ENCODE results near the gene DLL4.

DNA sequence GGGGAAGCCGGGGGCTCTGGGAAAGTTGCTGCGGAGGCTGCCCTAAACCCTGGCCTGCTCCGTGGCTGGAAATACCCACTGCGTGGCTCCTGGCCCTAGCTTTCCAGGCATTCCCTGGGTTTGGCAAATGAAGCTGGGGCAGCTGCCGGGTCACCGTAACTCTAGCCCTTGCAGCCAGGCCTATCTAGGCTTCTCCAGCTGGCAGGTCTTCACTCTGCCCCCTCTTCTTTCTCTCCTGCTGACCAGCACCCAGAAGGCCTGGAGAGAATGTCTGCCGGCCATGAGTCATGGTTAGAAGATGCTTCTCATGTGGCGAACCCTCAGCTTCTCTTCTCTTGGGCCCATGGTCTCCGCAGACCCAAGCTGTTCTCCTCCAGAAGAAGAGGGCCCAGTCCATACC is 5.6 kb upstream of the DLL4 start:
- TF ChIP-seq CTCF (IDR thresholded peaks at IDR 0.05), result no peak
- no peak for TF ChIP-seq POLR2A (IDR thresholded peaks at IDR 0.05)

Data from uterus (tissue), 2 donors.